Lower leg skin (tissue), 3 donors: ENCODE results near the gene SYT2.

ENCODE experiments used
- CTCF ChIP-seq, 3 donors: fragments of 450-650 bp; IDR thresholded peaks; one replicate each; pipeline ENCODE4 v1.5.1; 2016; ENCODE audit warnings: antibody characterized with exemption in 3 of 3, mild to moderate bottlenecking in 3 of 3, moderate library complexity in 2 of 3
- POLR2A ChIP-seq, 2 donors: fragments of 450-650 bp; IDR thresholded peaks; one replicate each; pipeline ENCODE4 v1.6.1; 2016 to 2017; ENCODE audit warnings: antibody characterized with exemption in 2 of 2, mild to moderate bottlenecking in 1 of 2, moderate library complexity in 1 of 2

GRCh38 chr1:202578001-202578504 lies 132.2 kb downstream of the SYT2 start:
- TF ChIP-seq CTCF (IDR thresholded peaks at IDR 0.05): no peak
- no peak for TF ChIP-seq POLR2A (IDR thresholded peaks at IDR 0.05)
